HL-60 (cell line): ENCODE results near the gene LRMDA.

Source experiments
- CTCF ChIP-seq: IDR thresholded peaks from one replicate; pipeline ENCODE4 v1.5.1; 2011; ENCODE audit warnings: low read length, control low read depth, inconsistent platforms; ENCODE audit not compliant: insufficient read depth
- GABPA ChIP-seq: IDR thresholded peaks from 2 replicates; pipeline ENCODE4 v1.6.1; 2012; ENCODE audit warnings: low read depth
- POLR2AphosphoS5 ChIP-seq: IDR thresholded peaks from 2 replicates; pipeline ENCODE4 v1.6.1; 2012; ENCODE audit warnings: low read depth
- REST ChIP-seq: IDR thresholded peaks from 2 replicates; pipeline ENCODE4 v1.6.1; 2012; ENCODE audit warnings: low read depth; ENCODE audit not compliant: insufficient replicate concordance
- SPI1 ChIP-seq: IDR thresholded peaks from 2 replicates; pipeline ENCODE4 v1.6.1; 2012; ENCODE audit warnings: low read depth, mild to moderate bottlenecking, borderline replicate concordance

- TF ChIP-seq CTCF (no peak), POLR2AphosphoS5 (no peak), REST (no peak), SPI1 (no peak), GABPA (no peak)
Observed at GRCh38 chr10:75864717-75865116, 433.3 kb downstream of the LRMDA start.
